Thoracic aorta (tissue), 2 donors: Measurements from ENCODE around the gene MIA2. TPM values are rescaled to one million over a fixed set of nuclear protein-coding genes. Genes with fewer than 3 reads are reported as not detected.

Source experiments
- ATAC-seq: fragments of 150-250 bp; one replicate; pipeline ENCODE4 v1.8.0; 2017; ENCODE audit warnings: low read depth; ENCODE audit not compliant: insufficient number of reproducible peaks, low FRiP score
- DNase-seq: peaks from one replicate; pipeline ENCODE4 v3.0.0-alpha.2; 2020; ENCODE audit warnings: low spot score
- H3K27ac ChIP-seq, 2 donors: fragments of 200-600 bp; sonication (generic); 1 replicate in 1 of 2; 2 replicates in 1 of 2; pipeline ENCODE4 v1.5.1; 2016; ENCODE audit warnings: mild to moderate bottlenecking in 2 of 2, moderate library complexity in 2 of 2
- H3K27me3 ChIP-seq: fragments of 200-600 bp; sonication (generic); replicated peaks from 2 replicates; pipeline ENCODE4 v1.6.0; 2016; ENCODE audit warnings: mild to moderate bottlenecking; ENCODE audit not compliant: insufficient read depth
- H3K36me3 ChIP-seq: fragments of 200-600 bp; sonication (generic); one replicate; pipeline ENCODE4 v1.5.1; 2016
- H3K4me1 ChIP-seq, 2 donors: fragments of 200-600 bp; sonication (generic); 1 replicate in 1 of 2; 2 replicates in 1 of 2; pipeline versions ENCODE4 v1.5.1 to v1.6.0; 2016; ENCODE audit warnings: low read depth in 2 of 2, mild to moderate bottlenecking in 1 of 2; ENCODE audit not compliant: control insufficient read depth in 1 of 2
- H3K4me3 ChIP-seq: fragments of 200-600 bp; sonication (generic); 2 replicates; pipeline ENCODE4 v1.5.1; 2016; ENCODE audit warnings: mild to moderate bottlenecking
- H3K9me3 ChIP-seq: fragments of 200-600 bp; sonication (generic); 2 replicates; pipeline ENCODE4 v1.5.1; 2016
- total RNA-seq, 2 donors: library from RNA; depleted of rRNA; stranded (reverse); fragments of >200 nt; gene quantifications; one replicate each; pipeline versions ENCODE4 v1.1.0 to v1.2.3, GENCODE V29; 2016
- TF ChIP-seq, protein P1 (sequence below): fragments of 200-600 bp; sonication (generic); IDR thresholded peaks from one replicate; pipeline ENCODE4 v1.5.1; 2019; ENCODE audit warnings: antibody characterized with exemption

MIA2 gene
- total RNA-seq, 2 donors from 2014 or later = 19.0 to 28.2 TPM

DNA sequence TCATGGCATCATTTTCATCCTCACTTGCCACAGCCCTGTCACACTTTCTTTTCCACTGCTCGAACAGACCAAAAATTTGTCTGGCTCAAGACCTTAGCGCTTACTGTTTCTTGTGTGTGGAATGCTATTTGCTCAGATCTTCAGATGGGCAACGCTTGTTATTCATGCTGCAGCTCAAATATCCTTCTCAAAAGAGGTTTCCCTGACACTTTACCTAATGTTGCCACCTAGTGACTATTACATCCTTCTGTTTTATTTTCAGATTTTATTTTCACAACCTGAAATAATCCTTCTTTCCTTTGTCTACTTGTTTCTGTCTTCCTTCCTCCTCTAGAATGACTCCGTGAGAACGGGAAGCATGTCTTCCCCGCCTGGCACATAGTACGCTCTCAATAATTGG is 192.9 kb downstream of the MIA2 start:
- Histone ChIP-seq H3K27ac (no peak overlapping the region), H3K27me3 (no peaks in the 10 kb centered on the region), H3K4me3 (peak overlapping the region; percentile 22), H3K4me1 (peaks cover 42 to 76% of the 10 kb centered on the region in 2 donors), H3K9me3 (no peaks in the 10 kb centered on the region), H3K36me3 (no peaks in the 10 kb centered on the region)
- DNase-seq = no peak
- no peak for ATAC-seq
- TF ChIP-seq, protein P1, sequence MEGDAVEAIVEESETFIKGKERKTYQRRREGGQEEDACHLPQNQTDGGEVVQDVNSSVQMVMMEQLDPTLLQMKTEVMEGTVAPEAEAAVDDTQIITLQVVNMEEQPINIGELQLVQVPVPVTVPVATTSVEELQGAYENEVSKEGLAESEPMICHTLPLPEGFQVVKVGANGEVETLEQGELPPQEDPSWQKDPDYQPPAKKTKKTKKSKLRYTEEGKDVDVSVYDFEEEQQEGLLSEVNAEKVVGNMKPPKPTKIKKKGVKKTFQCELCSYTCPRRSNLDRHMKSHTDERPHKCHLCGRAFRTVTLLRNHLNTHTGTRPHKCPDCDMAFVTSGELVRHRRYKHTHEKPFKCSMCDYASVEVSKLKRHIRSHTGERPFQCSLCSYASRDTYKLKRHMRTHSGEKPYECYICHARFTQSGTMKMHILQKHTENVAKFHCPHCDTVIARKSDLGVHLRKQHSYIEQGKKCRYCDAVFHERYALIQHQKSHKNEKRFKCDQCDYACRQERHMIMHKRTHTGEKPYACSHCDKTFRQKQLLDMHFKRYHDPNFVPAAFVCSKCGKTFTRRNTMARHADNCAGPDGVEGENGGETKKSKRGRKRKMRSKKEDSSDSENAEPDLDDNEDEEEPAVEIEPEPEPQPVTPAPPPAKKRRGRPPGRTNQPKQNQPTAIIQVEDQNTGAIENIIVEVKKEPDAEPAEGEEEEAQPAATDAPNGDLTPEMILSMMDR = no peak

DNA sequence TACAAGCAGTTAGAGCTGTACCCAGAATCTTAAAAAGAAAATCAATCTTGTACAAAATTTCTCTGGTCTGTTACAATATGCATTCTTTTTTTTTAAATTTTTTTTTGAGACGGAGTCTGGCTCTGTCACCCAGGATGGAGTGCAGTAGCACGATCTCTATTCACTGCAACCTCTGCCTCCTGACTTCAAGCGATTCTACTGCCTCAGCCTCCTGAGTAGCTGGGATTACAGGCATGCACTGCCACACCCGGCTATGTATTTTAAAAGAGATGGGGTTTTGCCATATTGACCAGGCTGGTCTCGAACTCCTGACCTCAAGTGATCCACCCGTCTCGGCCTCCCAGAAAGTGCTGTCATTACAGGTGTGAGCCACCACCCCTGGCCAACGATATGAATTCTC is 194.4 kb downstream of the MIA2 start:
- TF ChIP-seq, protein P1 = no peak
- no peaks in the 10 kb centered on the region for H3K9me3 ChIP-seq
- no peaks in the 10 kb centered on the region for H3K27me3 ChIP-seq
- peaks cover 42 to 69% of the 10 kb centered on the region in 2 donors for H3K4me1 ChIP-seq
- no peak for ATAC-seq
- H3K4me3 ChIP-seq = no peak overlapping the region
- DNase-seq = no peak
- H3K27ac ChIP-seq = no peak overlapping the region
- no peaks in the 10 kb centered on the region for H3K36me3 ChIP-seq

DNA sequence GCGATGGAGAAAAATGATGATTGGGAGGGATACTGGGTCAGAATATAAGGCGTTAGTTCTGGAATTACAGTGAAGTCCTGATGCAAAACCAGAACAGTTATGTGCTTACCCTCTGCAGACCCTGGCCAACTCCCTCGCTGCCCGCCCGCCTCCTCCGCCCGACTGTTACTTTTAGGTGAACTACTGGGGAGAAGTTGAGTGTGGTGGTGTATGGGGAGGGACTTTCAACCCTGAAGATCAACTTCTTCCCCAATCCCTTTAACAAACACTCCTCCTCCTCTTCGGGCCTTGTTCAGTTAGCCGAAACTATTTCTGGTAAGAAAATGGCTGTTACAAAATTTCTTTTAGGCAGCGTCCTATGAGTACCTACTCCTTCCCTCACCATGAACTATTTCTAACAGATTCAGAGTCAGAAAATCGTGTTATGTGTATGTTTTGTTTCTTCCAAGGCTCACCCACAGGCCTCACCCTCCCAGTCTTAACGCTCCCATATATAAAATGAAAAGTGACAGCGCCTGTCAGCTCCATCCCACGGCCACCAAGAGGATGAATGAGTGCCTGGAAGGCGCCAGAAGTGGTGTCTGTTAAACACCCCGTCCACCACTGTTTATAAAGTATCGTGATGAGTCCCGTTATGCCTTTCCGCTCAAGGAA is 197.2 kb downstream of the MIA2 start:
- TF ChIP-seq, protein P1 = no peak
- Histone ChIP-seq H3K27me3 (no peaks in the 10 kb centered on the region), H3K4me1 (peaks cover 35 to 52% of the 10 kb centered on the region in 2 donors), H3K4me3 (peak overlapping the region; percentile 92), H3K27ac (peak overlapping the region; percentile 99), H3K9me3 (no peaks in the 10 kb centered on the region), H3K36me3 (no peaks in the 10 kb centered on the region)
- ATAC-seq = no peak
- DNase-seq = no peak

DNA sequence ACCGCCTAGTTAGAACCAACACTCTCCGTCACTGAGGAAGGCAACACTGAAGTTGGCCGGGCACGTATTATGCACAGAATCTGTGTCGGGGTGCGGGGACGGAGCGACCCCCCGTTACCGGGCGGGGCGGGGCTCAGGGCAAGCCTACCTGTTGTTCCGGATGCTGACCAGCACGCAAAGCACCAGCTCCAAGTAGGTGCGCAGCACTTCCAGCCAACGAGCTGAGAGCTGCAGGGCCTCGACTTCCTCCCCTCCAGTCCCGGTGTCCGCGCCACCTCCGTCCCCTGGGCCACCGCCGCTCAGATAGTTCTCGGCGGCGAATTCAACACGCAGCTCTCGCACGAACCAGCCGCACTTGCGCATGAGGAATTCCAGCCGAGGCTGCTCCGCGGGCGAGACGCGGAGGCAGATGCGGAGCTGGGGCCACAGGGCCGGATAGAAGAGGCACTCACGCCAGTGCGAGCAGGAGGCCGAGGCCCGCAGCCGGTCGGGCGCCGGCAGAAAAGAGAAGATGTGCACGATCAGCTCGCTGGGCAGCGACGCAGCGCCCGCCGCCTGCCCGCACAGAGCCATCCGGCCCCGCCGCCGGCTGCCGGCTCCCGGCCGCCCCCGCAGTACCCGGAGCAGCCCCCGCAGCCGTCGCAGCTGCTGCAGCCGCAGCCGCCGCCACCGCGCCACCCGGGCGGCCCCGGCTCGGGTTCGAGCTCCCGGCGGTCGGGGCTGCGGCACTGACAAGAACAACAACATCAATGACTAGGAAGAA is 197.9 kb downstream of the MIA2 start:
- Histone ChIP-seq H3K9me3 (no peaks in the 10 kb centered on the region), H3K4me1 (peaks cover 30 to 47% of the 10 kb centered on the region in 2 donors), H3K27ac (peak overlapping the region; percentile 99), H3K27me3 (no peaks in the 10 kb centered on the region), H3K4me3 (peak overlapping the region; percentile 92), H3K36me3 (no peaks in the 10 kb centered on the region)
- ATAC-seq (no peak), DNase-seq (no peak)
- TF ChIP-seq, protein P1 = no peak

DNA sequence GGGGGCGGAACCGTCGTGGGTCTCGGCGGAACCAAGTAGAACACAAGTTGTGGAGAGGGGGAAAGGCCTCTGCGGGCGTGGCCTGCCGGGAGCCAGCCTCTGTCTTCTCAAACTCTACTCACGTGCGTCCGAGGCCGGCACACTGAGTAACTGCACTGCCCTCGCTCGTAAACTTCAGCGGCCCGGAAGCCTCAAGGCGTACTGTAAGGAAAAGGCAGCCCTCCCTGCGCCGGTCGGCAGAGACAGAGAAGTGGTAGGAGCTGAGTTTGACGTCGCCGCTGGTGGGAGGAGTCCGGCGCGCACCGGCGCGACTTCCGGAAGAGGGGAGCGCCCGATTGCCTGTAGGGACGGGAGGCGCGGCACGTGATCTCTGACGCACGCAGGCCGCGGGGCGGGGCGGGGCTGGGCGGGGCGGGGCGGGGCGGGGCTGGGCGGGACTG is 198.5 kb downstream of the MIA2 start, which contains the start of gene FBXO33:
TSS of gene FBXO33 (minus strand) at position 255 of the 440 bp plus-strand sequence. CDS start 271 bp downstream, outside the sequence.
- peak; percentile 85 for DNase-seq
- H3K4me3 ChIP-seq = peak within 1 kb of the TSS; percentile 92
- TF ChIP-seq, protein P1 = no peak
- H3K9me3 ChIP-seq = no peaks in the 10 kb centered on the region
- H3K4me1 ChIP-seq = peaks cover 28 to 42% of the 10 kb centered on the region in 2 donors
- H3K36me3 ChIP-seq = no peaks in the 10 kb centered on the region
- H3K27me3 ChIP-seq = no peaks in the 10 kb centered on the region
- H3K27ac ChIP-seq = peak within 1 kb of the TSS; percentile 99
- peak; percentile 85 for ATAC-seq
